SW 1271 (cell line): Measurements from ENCODE around the gene ITGA3.
A peak's percentile ranks its signal among the peaks of the same experiment; 100 is the strongest.

Source experiments
- DNase-seq, 2 experiments: peaks; one replicate each; lab custom pipeline; 2025; lab: John Stamatoyannopoulos, UW

The ITGA3 gene

GRCh38 chr17:50070908-50071680 is 15.2 kb downstream of the ITGA3 start:
- DNase-seq, result no peak

DNA sequence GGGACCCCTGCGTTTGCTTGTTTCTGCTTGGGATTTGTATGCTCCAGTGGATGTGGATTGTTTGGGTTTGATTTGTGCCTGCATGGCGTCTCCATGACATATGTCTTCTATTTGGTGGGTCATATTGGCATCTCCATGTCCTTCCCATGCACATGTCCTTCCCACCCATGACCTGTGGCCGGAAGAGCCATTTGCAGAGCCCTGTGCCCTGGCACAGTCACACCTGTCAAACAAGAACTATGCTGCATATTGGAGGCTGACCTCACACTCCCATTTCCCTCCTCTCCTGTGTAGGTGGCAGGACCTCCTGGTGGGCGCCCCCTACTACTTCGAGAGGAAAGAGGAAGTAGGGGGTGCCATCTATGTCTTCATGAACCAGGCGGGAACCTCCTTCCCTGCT is 15.8 kb downstream of the ITGA3 start:
- DNase-seq, result no peak

DNA sequence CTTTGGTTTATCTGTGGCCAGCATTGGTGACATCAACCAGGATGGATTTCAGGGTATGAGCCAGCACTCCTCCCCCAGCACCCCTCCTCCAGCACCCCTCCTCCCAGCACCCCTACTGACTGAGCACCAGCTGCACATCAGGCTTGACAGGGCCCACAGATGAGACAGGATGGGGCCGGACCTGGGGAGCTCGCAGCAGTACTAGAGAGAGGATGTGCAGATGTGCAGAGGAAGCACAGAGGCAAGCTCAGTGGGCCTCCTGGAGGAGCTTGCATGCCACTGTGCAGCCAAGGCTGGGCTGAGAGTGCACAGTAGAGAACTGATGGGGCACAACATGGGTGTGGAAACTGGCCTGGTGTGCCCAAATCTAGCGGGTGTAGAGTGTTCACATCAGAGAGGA is 16.2 kb downstream of the ITGA3 start:
- DNase-seq, result no peak

DNA sequence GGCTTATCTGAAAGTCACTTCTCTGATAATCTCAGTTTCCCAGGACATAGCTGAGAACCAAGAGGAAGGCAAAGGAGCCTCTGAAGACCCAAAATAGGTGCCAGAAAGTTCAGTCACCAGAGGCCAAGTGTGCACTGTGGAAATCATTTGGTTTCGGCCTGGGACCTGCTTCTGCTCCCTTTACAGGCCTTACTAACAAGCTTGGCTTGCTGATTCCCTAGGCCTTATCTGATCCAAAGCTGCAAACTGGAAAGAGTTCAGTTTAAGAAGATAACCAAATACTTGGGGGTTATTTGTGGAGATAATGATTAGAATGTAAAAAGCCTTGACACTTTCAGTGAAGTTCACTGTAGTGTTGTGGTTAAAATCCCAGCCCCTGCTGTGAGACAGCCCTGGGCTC is 17.0 kb downstream of the ITGA3 start:
- no peak for DNase-seq

DNA sequence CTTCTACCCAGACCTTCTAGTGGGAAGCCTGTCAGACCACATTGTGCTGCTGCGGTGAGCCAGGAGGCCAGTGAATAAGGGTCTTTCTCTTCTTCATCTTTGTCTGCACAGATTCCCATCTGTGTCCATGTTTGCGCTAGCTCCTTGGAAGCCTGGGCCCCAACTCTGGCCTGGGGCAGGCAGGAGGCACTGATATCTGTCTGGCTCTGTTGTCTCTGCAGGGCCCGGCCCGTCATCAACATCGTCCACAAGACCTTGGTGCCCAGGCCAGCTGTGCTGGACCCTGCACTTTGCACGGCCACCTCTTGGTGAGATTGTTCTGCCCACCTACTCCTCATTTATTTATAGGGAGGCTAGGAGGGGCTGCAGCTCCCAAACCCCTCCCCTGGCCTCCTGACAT is 18.3 kb downstream of the ITGA3 start:
- no peak for DNase-seq

DNA sequence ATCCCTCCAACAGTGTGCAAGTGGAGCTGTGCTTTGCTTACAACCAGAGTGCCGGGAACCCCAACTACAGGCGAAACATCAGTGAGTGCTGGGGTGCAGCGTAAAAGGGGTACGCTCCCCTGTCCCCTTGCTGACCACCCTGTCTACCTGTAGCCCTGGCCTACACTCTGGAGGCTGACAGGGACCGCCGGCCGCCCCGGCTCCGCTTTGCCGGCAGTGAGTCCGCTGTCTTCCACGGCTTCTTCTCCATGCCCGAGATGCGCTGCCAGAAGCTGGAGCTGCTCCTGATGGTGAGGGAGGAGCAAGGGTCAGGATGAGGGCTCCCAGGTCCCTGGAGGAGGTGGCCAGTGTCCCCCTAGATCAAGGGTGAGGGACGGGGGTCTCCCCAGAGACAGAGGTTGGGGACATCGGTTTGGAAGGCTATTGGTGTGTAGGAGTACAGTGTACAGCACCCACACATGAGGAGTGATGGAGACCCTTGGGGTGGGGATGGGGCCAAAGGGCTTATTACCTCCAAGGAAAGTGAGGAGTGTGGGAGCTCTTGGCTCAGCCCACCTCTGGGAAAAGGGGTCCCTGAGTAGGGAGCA is 19.6 kb downstream of the ITGA3 start:
- DNase-seq, result no peak

DNA sequence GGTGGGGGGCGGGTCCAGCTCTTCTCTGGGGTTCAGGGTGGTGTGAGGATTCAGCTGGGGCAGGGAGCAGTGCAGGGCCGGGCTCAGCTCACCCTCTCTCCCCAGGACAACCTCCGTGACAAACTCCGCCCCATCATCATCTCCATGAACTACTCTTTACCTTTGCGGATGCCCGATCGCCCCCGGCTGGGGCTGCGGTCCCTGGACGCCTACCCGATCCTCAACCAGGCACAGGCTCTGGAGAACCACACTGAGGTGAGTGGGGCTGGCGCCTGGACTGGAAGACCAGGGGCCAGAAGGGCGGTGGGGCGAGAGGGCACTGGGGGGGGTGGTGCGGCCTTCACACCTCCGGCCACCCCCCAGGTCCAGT is 20.3 kb downstream of the ITGA3 start:
- DNase-seq, result no peak

GRCh38 chr17:50076591-50077235 is 20.8 kb downstream of the ITGA3 start:
- no peak for DNase-seq

- no peak for DNase-seq
Observed at GRCh38 chr17:50078430-50078829, 22.5 kb downstream of the ITGA3 start.

DNA sequence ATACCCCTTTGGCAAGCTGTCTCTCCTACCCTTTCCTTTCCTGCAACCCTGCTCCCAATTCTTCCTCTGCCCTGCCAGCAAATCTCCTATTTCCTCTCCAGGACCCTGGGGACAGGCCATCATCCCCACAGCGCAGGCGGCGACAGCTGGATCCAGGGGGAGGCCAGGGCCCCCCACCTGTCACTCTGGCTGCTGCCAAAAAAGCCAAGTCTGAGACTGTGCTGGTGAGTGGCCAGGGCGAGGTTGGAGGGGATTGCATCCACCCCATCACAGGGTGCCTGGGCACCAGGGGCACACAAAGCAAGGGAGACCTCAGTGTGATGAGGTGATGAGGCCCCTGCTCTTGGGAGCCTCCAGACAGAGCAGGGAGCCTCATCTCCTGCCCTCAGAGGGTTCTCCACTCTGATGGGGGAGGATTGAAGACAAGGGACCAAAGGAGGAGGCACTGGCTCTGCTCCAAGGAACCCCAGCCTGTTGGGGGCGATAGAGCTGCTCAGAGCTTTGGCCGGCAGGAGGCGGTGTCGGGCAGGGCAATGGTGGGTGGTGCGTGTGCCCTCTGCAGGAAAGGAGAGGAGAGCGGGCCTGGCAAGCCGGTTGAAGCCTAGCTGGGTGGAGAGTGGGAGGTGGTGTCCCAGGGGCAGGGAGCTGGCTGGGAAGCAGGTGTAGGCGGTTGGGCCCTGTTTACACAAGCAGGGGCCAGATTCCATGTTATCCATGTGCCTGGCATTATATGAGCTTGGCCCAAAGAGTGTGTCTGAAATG is 23.6 kb downstream of the ITGA3 start:
- DNase-seq, result peak in 1 of 2 experiments; percentile 46

DNA sequence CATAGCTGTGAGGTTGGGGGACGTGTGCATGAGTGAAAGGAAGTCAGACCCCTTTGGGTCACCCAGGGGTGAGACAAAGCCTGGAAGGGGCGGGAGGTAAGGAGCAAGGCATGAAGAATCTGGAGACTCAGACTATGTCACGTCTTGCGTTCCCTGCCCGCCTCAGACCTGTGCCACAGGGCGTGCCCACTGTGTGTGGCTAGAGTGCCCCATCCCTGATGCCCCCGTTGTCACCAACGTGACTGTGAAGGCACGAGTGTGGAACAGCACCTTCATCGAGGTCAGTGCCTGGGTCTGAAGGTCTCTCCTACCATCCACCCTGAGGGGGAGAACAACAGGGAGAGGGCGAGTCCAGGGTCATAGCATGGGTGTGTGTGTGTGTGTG is 24.2 kb downstream of the ITGA3 start:
- no peak for DNase-seq

GRCh38 chr17:50080827-50081226 is 24.9 kb downstream of the ITGA3 start:
- no peak for DNase-seq

GRCh38 chr17:50081757-50082156 is 25.8 kb downstream of the ITGA3 start:
- DNase-seq, result no peak

DNA sequence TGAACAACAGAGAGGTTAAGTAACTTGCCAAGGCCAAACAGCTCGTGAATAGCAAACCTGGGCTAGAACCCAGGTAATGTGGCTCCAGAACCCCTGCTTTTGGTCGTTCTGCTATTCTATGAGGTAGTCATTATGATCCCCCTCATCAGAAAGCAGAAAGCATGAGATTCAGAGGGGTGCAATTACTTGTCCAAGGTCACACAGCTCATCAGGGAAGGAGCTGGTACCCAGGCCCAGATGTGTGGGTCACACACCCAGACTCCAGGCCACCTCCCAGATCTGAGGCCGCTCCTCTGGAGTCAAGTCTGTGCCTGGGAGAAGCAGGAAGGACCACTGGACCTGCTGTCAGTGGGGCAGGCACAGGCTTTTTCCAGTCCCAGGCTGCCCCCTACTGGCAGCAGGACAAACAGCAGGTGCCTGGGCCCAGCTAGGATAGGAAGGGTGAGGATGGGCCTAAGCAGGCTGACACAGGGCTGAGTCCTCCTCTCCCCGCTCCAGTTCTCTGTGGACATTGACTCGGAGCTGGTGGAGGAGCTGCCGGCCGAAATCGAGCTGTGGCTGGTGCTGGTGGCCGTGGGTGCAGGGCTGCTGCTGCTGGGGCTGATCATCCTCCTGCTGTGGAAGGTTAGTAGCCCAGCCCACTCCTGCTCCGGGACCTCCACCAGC is 31.5 kb downstream of the ITGA3 start:
- peak; percentile 60 to 69 for DNase-seq

- DNase-seq, result no peak
Observed at GRCh38 chr17:50087912-50088405, 32.0 kb downstream of the ITGA3 start.

DNA sequence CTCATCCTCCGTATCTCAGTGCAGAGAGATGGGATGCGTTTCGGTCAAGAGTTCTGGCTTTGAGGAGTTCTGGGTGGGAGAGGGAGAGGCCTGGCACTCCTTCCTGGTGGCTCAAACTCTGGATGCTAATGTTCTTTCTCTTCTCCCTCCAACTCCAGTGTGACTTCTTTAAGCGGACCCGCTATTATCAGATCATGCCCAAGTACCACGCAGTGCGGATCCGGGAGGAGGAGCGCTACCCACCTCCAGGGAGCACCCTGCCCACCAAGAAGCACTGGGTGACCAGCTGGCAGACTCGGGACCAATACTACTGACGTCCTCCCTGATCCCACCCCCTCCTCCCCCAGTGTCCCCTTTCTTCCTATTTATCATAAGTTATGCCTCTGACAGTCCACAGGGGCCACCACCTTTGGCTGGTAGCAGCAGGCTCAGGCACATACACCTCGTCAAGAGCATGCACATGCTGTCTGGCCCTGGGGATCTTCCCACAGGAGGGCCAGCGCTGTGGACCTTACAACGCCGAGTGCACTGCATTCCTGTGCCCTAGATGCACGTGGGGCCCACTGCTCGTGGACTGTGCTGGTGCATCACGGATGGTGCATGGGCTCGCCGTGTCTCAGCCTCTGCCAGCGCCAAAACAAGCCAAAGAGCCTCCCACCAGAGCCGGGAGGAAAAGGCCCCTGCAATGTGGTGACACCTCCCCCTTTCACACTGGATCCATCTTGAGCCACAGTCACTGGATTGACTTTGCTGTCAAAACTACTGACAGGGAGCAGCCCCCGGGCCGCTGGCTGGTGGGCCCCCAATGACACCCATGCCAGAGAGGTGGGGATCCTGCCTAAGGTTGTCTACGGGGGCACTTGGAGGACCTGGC is 33.3 kb downstream of the ITGA3 start:
- DNase-seq, result no peak

GRCh38 chr17:50090071-50090470 is 34.2 kb downstream of the ITGA3 start:
- DNase-seq, result no peak

- DNase-seq, result no peak
Observed at GRCh38 chr17:50090971-50091917, 35.3 kb downstream of the ITGA3 start.

DNA sequence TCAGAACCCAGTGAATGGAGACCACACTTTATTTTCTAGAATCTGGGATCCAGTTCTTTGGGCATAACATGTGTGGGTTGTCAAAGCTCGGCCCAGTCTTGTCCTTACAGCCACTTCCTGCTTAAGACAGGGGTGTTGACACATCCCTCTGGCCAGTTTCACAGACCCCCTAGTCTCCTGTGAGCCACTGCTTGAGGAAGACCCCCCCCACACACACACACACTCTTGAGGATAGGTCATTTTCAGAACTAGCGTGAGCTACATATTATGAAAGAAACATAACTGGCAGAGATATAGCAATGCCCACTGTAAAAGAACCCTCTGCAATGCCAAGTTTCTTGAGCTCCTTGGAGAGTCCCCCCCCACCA is 36.0 kb downstream of the ITGA3 start:
- no peak for DNase-seq

- no peak for DNase-seq
Observed at GRCh38 chr17:50093246-50093645, 37.3 kb downstream of the ITGA3 start.
